Hepatocyte (in vitro differentiated cells): ENCODE measurements around the gene LRRC61.
"Not testable (repeated sequence)": the region's sequence is repeated elsewhere in the genome, so short reads cannot be mapped to it uniquely, and the experiment has no call there.

Source experiments
- CTCF ChIP-seq: fragments of 200-600 bp; sonication (generic); IDR thresholded peaks from 2 replicates; pipeline ENCODE4 v1.5.1; 2016; ENCODE audit warnings: antibody characterized with exemption, mild to moderate bottlenecking; ENCODE audit not compliant: poor library complexity
- EZH2 ChIP-seq: fragments of 200-600 bp; sonication (generic); IDR thresholded peaks from 2 replicates; pipeline ENCODE4 v1.6.1; 2016; ENCODE audit warnings: antibody characterized with exemption, mild to moderate bottlenecking, borderline replicate concordance
- EZH2phosphoT487 ChIP-seq: fragments of 200-600 bp; sonication (generic); IDR thresholded peaks from one replicate; pipeline ENCODE4 v1.6.1; 2018; ENCODE audit warnings: antibody characterized with exemption, mild to moderate bottlenecking, low read depth, moderate library complexity; ENCODE audit not compliant: unreplicated experiment, severe bottlenecking

GRCh38 chr7:150281681-150282403, 41.3 kb upstream of the LRRC61 start:
- TF ChIP-seq CTCF, EZH2, EZH2phosphoT487: not testable (repeated sequence)
